Brain pericyte (primary cell): Measurements from ENCODE around the gene KIN.
"Not testable (repeated sequence)": the region's sequence is repeated elsewhere in the genome, so short reads cannot be mapped to it uniquely, and the experiment has no call there.

Experiments used
- DNase-seq: peaks from one replicate; pipeline ENCODE4 v3.0.0-alpha.2; 2012; ENCODE audit warnings: low read depth, low spot score

KIN gene, protein sequence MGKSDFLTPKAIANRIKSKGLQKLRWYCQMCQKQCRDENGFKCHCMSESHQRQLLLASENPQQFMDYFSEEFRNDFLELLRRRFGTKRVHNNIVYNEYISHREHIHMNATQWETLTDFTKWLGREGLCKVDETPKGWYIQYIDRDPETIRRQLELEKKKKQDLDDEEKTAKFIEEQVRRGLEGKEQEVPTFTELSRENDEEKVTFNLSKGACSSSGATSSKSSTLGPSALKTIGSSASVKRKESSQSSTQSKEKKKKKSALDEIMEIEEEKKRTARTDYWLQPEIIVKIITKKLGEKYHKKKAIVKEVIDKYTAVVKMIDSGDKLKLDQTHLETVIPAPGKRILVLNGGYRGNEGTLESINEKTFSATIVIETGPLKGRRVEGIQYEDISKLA

DNA sequence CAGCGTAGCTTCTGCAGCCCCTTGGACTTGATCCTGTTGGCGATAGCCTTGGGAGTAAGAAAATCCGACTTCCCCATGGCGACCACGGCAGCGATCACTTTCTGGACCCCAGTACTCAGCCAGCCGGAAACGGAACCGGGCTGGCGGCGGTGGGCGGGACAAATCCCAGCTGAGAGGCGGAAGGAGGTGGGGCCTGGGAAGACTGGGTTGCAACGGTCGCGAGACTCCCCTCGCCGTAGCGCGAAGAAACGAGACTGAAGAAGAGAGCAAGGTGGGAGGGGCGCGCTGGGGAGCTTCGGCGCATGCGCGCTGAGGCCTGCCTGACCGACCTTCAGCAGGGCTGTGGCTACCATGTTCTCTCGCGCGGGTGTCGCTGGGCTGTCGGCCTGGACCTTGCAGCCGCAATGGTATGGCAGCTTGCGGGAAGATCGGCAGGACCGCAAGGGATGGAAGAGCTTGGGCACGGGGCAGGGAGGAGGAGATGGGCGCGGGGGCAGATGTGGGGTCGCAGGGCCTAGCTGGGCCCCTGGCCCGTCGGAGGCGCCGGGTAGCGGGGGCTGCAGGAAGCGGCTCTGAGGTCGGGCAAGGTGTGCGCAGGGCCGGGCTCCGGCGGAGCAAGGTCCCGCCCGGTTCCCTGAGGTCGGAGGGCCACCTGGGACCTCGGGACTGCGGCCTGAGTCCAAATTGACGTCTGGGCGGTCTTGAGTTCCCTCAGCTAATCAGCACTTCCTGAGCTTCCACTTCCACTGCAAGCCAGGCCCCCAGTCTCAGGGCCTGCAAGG, at the start of gene KIN, which contains the start of gene ATP5F1C:
TSS of gene KIN (minus strand) at position 137 of the 782 bp plus-strand sequence. CDS start at position 77, 60 bp downstream.
TSS of gene ATP5F1C (plus strand) at position 321 of the 782 bp plus-strand sequence. CDS start at position 352, 31 bp downstream.
- peak; percentile 92 for DNase-seq

DNA sequence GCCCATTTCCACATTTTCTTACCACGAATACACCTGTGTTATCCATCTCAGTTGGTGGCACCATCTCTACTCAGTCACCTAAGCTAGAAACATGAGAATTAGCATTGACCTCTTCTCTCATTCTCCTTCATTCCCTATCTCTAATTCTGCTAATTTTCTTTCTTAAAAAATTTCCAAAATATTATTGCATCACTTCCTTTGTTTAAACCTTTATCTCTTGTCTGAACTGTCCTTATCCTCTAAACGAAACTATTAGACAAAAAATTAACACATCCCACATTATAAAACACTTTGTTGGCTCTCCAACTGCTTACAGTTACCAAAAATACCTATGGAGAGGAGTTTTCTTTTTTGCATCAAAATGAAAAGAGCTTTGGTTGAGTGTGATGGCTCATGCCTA, 48.8 kb upstream of the KIN start:
- no peak for DNase-seq

DNA sequence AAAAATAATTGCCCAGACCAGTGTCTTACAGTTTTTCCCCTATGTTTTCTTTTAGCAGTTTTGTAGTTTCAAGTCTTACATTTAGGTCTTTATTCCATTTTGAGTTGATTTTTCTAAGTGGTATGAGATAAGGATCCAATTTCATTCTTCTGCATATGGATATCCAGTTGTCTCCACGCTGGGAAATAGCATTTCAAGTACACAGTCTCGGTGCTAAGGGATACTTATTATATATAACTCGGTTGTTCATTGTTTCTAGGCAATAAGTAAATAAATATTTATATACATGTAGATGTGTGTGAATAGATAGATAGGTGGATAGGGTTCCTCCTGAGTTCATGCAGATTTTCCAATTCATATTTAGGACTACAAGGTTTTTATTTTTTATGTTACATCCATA, 46.5 kb upstream of the KIN start:
- no peak for DNase-seq

DNA sequence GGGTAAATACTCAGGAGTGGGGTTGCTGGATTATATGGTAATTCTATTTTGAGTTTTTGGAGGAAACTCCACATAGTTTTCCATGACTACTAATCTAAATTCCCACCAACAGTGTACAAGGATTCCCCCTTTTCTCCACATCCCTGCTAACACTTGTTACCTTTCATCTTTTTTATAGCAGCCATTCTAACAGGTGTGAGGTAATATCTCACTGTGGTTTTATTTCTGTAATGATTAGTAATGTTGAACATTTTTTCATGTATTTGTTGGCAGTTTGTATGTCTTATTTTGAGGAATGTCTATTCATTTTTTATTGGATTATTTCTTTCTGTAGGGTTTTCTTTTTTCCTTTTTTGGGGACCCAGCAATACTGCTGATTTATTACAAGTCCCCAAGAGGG, 45.4 kb upstream of the KIN start:
- no peak for DNase-seq

DNA sequence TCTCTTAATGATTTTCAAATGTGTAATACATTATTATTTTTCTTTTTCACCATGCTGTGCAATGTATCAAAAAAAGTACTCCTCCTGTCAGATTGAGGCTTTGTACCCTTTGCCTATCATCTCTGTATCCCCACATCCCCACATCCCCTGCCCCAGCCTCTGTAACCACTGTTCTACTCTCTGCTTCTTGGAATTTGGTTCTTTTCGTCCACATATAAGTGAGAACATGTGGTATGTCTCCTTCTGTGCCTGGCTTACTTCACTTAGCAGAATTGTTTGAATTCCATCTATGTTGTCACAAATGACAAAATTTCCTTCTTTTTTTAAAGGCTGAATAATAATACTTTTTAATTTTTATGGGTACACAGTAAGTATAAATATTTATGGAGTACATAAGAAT, 44.3 kb upstream of the KIN start:
- DNase-seq, result no peak

DNA sequence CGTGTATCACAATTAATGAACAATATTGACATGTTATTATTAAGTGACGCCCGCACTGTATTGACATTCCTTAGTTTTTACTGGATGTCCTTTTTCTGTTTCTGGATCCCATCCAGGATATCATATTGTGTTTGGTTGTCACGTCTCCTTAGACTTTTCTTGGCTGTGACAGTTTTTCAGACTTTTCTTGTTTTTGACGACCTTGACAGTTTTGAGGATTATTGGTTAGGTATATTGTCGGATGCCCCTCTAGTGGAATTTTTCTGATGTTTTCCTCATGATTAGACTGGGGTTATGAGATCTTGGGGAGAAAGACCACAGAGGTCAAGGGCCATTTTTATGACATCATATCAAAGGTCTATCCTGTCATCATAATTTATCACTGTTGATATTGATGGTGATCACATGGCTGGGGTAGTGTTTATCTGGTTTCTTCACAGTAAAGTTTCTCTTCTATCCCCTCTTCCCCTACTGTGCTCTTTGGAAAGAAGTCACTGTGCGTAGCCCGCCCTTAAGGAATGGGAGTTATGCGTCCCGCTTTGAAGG, 41.6 kb upstream of the KIN start:
- DNase-seq, result no peak

DNA sequence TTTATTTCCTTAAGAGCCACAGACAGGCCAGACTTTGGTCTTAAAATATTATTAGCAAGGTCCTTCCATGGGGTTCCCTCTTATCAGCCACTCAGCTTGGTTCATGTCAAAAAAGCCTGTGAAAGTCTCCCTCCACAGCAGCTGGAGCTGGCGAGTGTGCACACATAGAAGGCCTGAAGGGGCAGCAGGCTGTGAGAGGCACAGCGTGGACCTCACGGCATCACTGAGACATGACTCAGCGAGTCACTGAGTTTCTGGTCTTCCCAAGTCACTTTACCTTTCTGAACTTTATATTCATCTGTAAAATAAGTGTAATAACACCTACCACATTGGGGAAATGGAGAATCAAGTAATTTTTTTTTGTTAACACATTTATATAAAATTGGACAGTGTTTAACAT, 39.2 kb upstream of the KIN start:
- DNase-seq, result no peak

DNA sequence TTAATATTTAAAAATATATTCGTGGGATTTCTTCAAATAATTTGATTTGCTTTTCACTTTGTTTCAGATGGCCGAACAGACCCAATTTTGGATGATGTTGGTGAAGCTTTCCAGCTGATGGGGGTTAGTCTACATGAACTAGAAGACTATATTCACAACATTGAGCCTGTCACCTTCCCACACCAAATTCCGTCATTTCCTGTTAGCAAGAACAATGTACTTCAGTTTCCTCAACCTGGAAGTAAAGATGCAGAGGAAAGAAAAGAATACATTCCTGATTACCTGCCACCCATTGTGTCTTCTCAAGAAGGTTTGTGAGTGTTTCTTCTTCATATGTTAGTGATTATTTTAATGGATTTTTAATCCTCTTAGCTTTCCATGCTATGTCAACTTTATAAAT, 36.5 kb upstream of the KIN start:
- DNase-seq, result no peak

DNA sequence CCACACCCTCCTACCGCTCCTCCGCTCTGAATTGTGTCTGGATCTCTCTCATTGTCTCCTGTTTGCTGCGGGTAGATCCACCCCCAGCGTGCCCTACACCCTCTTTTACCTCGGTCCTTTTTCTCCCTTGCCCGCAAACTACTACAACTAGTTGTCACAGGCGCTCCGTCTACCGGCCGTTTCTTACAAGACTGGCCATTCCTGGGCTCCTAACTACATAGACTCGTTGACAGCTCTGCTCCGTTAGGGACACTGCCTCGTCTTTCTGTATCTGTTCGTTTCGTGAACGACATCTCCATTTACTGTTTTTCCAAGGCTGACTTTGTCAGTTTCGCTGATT, 31.3 kb upstream of the KIN start:
- no peak for DNase-seq

DNA sequence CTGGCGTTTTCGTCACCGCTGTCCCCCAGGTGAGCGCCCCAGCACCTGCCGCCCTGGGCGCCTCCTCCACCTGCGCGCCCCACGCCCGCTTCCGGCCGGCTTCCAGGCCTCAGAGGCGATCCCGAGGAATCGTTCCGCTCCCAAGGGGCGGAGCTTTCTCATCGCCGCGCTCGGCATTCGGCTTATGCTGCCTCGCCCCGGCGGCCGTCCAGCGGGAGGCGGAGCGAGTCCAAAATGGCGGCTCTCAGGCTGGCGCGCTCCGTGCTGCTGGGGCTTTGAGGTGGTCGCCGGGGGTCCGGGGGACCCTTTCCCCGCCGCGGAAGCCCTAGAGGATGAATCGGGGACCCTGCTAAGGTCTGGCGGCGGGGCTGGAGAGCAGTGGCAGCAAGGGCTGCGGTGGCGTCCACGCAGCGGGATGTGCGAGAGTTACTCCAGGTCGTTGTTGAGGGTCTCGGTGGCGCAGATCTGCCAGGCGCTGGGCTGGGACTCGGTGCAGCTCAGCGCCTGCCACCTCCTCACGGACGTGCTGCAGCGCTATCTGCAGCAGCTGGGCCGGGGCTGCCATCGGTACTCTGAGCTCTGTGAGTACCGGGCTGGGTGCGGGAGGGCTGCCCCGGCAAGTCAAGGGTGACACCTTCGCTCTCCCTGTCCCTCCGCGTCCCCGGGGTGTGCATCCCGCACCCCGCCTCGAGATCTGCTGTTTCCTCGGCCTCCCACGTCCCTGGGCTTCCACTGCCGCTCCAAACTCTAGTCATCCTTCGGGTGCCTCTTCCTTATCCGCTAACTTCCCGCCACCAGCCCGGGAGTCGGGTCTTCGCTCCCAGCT, 30.7 kb upstream of the KIN start, which contains the start of gene TAF3:
TSS of gene TAF3 (plus strand) at position 211 of the 826 bp plus-strand sequence. CDS start at position 416, 205 bp downstream.
- DNase-seq, result peak; percentile 52

DNA sequence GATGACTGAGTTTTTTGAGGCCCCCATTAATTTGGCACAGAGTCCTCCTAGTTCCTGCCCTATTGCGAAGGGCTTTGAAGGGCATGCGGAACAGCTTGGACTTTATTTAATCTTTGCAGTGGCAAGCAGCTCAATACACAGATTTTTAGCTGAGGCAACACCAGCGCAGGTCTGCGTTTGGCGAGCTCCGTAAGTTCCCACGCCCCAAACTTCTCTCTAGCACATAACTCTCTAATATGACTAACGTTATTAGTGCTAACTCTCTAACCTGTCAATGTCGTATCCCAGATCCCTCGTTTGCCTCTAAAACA, 30.1 kb upstream of the KIN start:
- no peak for DNase-seq

DNA sequence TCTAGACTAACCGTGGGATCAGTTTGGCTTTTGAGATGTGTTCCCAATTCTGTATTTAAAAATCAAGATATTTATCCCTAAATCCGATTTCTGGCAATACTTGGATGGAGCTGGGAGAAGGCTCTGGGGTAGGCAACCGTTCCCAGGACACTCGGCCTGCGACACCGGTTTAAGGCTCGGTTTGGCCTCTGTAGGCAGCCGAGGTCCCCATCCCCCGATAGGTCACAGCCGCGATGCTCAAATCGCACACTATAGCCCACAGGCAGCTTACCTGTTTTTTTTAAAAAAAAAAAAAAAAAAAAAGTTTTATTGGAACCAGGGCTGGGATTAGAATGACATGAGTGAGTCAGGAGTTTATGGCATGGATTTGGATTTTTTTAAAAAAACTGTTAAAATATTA, 29.8 kb upstream of the KIN start:
- no peak for DNase-seq

DNA sequence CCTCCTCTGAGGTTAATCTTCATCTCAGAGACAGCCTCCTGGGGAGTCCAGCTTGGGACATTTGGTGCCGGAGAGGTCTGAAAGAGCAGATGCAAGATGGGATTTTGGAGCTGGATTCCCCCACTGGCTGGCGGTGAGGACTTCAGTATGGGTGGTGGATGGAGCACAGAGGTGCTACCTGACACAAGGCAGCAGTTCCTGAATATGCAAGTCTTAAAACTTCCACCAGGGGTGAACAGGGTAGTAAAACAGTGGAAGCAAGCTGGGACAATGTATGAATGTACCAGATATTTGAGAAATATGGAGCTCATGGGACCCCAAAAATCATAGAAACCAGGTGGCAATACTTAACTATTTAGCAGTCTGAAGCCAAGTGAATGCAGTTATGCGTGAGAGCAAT, 25.7 kb upstream of the KIN start:
- DNase-seq, result no peak

DNA sequence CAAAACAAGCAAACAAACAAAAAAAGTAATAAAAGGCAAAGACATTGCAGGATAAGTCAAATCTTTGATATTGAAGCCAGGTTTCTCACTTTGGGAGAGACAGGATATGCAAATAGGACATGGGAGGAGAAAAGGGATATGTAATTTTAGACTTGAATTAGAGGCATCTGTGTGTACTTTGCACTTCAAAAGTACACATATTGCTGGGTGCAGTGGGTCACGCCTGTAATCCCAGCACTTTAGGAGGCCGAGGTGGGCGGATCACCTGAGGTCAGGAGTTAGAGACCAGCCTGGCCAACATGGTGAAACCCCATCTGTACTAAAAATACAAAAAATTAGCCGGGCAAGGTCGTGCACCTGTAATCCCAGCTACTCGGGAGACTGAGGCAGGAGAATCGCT, 23.9 kb upstream of the KIN start:
- DNase-seq, result not testable (repeated sequence)

DNA sequence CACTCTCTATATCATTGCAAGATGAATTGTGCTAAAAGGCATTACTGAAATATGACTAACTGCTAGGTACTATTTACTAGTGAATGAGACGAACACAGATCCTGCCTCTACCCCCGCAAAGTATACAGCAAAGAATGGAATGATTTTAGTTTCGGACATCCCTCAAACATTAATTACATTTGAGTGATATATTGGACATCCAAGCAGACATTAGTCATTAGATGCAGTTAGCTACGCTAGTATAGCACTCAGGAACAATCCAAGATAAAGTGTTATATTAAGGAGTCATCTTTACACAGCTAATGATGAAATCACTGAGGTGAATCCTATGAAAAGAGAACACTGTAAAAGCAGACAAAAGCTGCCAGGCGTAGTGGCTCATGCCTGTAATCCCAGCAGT, 23.2 kb upstream of the KIN start:
- DNase-seq, result no peak

DNA sequence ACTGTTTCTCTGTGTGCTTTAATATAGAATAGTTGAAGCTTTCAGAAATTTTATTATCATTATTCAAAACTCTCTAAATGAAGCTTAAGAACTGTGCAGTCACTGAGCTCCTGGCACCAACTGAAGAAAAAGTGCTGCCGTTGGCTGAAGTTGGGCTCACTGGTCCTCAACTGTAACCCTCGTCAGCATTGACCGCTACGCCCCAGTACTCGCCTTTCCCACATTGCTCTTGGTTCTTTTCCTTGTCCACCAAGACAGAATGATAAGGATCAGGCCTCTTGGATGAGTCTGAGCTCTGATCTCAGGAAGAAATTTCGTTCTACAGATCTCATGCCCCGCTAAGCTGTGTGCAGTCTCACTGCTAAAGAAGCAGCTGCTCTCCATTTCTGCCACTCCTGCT, 22.6 kb upstream of the KIN start:
- DNase-seq, result no peak

DNA sequence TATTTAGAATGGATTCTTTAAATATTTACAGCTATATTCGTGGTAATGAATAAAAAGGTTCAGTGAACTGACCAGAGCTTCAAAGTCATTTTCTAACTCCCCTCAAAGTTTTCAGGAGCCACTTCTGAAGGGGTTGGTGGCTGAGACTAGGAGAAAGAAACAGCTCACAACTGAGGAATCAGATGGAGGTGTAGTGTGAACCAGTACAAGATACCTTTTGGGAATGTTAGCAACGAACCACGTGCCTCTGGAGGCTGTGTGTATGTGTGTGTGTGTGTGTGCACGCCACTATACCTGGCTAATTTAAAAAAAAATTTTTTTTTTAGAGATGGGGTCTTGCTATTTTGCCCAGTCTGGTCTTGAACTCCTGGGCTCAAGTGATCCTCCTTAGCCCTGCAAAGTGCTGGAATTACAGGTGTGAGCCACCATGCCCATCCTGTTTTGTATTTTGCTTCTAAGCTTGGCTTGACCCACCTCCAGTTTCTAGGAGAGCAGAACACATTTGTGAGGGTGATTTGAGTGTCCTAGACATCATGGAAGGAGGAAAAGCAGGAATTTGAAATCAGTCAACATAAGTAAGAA, 21.0 kb upstream of the KIN start:
- no peak for DNase-seq

DNA sequence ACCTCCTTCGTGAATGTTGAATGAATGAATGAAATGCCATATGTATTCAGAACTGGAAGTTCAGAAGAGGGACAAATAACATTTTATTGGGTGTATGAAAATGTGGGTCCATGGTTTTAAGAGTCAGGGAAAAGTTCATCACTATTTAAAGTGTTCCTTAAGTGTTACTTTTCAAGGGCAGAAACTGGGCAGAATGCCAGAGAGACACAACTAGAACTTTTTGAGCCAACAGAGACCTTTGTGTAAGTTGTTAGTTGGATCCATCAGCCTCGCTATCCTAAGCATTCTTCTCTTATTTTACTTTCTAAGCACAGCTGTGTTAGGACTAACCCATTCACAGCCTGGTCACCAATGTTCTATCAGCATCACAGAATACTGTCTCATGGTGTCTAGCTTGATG, 16.9 kb upstream of the KIN start:
- no peak for DNase-seq

DNA sequence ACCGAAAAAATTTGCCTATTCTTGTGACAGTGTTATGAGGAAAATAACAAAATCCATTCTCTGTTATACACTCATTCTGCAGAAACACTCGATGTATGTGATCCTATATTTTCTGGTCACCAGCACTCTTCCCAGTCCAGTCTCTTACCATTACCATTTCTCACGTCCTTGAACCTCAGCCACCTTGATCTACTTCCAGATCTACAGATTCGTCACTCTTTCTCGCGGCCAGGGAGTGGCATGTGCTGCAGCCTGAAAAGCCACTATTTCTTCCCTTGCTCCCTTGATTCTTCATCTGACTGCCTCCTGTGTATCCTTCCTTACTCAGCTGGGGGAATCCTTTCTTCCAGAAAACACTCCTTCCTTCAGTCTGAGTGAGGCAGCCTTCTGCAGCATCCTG, 16.4 kb upstream of the KIN start:
- no peak for DNase-seq

DNA sequence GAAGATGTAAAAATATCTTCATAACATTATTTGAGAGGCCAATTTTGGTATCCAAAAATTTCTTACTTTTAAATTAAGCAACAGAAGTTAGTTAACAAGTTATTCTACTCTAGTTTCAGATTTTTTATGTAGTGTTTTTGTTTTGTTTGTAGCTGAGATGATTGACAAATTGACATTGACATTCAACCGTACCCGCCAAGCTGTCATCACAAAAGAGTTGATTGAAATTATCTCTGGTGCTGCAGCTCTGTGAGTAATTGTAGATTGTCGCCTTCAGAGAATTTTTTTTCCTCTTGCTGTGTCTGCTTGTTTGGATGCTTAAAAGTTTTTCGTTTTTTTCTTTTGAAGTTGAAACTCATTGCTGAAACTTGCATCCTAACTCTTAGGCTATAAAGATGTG, 14.8 kb upstream of the KIN start:
- no peak for DNase-seq

DNA sequence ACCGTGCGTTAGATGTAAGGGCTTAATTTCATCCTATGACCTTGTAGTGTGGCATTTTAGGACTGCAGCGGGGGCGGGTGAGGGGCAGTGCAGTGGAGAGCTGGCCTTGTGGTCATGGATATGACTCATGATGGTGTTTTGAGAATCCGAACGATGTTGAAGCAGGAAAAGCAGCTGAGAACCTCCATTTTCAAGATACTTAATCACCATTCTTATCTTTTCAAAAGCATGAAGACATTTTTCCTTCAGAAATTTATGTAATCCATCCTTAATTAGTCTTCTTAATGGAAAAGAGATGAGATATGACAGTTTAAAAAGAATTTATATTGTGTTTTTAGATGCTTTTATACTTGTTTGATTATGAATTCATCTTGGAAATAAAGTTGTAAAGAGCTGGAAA, 9.8 kb upstream of the KIN start:
- DNase-seq, result peak; percentile 40

DNA sequence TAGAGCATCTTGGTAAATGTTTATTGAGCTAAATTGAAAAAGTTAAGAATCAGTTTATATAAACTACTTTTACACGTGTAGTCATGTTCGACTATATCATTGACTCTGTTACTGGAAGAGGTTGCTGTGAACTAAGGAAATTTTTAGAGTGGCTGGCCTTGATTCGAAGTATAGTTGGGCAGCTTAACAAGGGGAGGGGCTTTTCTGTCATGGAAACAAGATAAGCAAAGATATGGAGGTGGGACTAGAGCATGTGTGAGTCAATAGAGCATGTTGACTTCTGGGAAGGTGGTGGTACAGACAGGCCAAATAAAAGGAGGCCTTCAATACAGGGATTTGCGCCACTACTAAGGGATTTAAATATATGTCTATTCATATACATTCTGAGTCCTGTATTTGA, 7.8 kb upstream of the KIN start:
- DNase-seq, result no peak
